Measurements from ENCODE around the gene FBXO33.

The FBXO33 gene

DNA sequence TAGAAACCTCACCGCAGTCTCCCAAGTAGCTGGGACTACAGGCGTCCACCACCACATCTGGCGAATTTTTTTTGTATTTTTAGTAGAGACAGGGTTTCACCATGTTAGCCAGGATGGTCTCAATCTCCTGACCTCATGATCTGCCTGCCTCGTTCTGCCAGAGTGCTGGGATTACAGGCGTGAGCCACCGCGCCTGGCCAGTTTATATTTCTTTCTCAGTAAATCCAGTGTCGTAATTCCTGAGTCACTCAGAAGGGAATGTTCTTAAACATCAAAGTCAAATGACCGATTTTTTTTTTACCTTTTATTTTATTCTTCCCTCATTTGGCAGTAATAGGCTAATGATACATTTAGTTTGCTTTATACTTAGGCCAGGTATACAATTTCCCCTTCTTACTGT, 80.5 kb downstream of the FBXO33 start:
- DNase-seq (ENCODE audit: low read depth in 2 of 2): peak in 1 of 2 donors; percentile 85
- TF ChIP-seq, protein P1, sequence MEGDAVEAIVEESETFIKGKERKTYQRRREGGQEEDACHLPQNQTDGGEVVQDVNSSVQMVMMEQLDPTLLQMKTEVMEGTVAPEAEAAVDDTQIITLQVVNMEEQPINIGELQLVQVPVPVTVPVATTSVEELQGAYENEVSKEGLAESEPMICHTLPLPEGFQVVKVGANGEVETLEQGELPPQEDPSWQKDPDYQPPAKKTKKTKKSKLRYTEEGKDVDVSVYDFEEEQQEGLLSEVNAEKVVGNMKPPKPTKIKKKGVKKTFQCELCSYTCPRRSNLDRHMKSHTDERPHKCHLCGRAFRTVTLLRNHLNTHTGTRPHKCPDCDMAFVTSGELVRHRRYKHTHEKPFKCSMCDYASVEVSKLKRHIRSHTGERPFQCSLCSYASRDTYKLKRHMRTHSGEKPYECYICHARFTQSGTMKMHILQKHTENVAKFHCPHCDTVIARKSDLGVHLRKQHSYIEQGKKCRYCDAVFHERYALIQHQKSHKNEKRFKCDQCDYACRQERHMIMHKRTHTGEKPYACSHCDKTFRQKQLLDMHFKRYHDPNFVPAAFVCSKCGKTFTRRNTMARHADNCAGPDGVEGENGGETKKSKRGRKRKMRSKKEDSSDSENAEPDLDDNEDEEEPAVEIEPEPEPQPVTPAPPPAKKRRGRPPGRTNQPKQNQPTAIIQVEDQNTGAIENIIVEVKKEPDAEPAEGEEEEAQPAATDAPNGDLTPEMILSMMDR (IDR thresholded peaks at IDR 0.05; ENCODE audit: low read depth, low read length): no peak
- H3K4me3 ChIP-seq (replicated peaks in 1 of 2; ENCODE audit: low read depth in 2 of 2, low read length in 2 of 2): no peak overlapping the region

DNA sequence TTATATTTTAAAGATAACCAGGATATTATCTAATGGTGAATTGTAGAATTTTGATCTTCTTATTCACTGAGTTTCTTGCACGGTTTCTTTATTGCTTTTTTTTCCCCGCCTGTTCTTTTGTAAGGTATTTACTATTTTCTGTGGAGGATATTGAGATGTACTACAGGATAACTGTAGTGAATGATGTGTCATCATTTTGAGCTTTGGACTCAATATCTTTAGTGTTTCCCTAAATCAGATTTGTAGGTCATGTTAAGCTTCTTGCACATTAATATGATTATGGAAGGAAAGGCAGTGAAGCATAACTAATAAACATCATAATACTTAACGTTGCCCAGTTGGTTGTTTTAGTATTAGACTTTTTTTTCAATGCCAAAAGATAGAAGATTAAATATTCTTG, 81.4 kb downstream of the FBXO33 start:
- DNase-seq (ENCODE audit: low read depth in 2 of 2): no peak
- TF ChIP-seq, protein P1 (IDR thresholded peaks at IDR 0.05; ENCODE audit: low read depth, low read length): no peak
- no peak overlapping the region for H3K4me3 ChIP-seq (replicated peaks in 1 of 2; ENCODE audit: low read depth in 2 of 2, low read length in 2 of 2)

All from cardiac fibroblast (primary cell).